Osteocyte (in vitro differentiated cells): ENCODE data around the gene ACER3. TPM values are rescaled to one million over a fixed set of nuclear protein-coding genes. Genes with fewer than 3 reads are reported as not detected.
A peak's percentile ranks its signal among the peaks of the same experiment; 100 is the strongest.

Source experiments
- DNase-seq: peaks from one replicate; pipeline ENCODE4 v3.0.0; 2021; ENCODE audit warnings: mixed read lengths; ENCODE audit not compliant: unreplicated experiment; ENCODE audit errors: extremely low spot score
- H3K27ac Mint-ChIP-seq: one replicate; pipeline ENCODE4 v1.8.0; 2021; ENCODE audit warnings: mild to moderate bottlenecking, mixed read lengths; ENCODE audit not compliant: unreplicated experiment
- H3K27me3 Mint-ChIP-seq: one replicate; pipeline ENCODE4 v1.8.0; 2021; ENCODE audit warnings: mixed read lengths; ENCODE audit not compliant: unreplicated experiment
- H3K36me3 Mint-ChIP-seq: one replicate; pipeline ENCODE4 v1.8.0; 2021; ENCODE audit warnings: mixed read lengths; ENCODE audit not compliant: unreplicated experiment
- H3K4me1 Mint-ChIP-seq: one replicate; pipeline ENCODE4 v1.8.0; 2021; ENCODE audit warnings: mixed read lengths; ENCODE audit not compliant: unreplicated experiment
- H3K4me3 Mint-ChIP-seq: one replicate; pipeline ENCODE4 v1.8.0; 2021; ENCODE audit warnings: mild to moderate bottlenecking, moderate library complexity, mixed read lengths; ENCODE audit not compliant: unreplicated experiment
- H3K9me3 Mint-ChIP-seq: one replicate; pipeline ENCODE4 v1.8.0; 2021; ENCODE audit warnings: mixed read lengths; ENCODE audit not compliant: unreplicated experiment
- total RNA-seq: library from RNA; stranded (reverse); gene quantifications from 2 replicates; pipeline ENCODE4 v1.2.1, GENCODE V29; 2021
- TF ChIP-seq, protein P1 (sequence below): fragments of 200-600 bp; sonication (generic); IDR thresholded peaks from 2 replicates; pipeline ENCODE4 v1.5.0; 2021; ENCODE audit warnings: antibody characterized with exemption, mild to moderate bottlenecking, moderate library complexity

ACER3 gene
- total RNA-seq, 1 donor from 2014 or later: 17.4 TPM

DNA sequence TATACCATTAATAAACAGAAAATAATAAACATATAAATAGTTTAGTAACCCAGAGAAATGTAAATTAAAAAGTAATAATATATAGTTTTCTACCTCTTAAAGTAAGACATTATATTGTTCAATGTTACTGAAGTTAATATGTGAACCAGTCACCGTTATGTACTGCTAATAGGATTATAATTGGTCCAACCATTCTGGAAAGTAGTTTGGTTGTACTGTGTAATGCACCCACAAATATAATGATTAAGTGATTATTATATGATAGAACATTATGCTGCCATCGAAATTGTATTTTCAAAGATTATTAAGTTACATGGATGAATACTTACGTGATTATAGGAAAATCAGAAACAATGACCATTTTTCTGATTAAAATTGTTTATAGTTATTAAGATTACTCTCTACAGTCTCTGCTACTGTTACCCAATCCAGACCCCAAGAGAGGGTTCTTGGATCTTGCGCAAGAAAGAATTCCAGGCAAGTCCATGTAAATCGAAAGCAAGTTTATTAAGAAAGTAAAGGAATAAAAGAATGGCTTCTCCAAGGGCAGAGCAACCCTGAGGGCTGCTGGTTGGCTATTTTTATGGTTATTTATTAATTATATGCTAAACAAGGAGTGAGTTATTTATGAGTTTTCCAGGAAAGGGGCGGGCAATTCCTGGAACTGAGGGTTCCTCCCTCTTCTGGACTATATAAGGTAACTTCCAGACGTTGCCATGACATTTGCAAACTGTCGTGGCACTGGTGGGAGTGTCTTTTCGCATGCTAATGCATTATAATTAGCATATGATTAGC is 50.1 kb downstream of the ACER3 start:
- DNase-seq: no peak
- TF ChIP-seq, protein P1, sequence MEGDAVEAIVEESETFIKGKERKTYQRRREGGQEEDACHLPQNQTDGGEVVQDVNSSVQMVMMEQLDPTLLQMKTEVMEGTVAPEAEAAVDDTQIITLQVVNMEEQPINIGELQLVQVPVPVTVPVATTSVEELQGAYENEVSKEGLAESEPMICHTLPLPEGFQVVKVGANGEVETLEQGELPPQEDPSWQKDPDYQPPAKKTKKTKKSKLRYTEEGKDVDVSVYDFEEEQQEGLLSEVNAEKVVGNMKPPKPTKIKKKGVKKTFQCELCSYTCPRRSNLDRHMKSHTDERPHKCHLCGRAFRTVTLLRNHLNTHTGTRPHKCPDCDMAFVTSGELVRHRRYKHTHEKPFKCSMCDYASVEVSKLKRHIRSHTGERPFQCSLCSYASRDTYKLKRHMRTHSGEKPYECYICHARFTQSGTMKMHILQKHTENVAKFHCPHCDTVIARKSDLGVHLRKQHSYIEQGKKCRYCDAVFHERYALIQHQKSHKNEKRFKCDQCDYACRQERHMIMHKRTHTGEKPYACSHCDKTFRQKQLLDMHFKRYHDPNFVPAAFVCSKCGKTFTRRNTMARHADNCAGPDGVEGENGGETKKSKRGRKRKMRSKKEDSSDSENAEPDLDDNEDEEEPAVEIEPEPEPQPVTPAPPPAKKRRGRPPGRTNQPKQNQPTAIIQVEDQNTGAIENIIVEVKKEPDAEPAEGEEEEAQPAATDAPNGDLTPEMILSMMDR: no peak
- Mint-ChIP-seq H3K4me3 (no peak overlapping the region), H3K4me1 (no peaks in the 10 kb centered on the region), H3K27me3 (no peaks in the 10 kb centered on the region), H3K27ac (no peak overlapping the region), H3K9me3 (no peaks in the 10 kb centered on the region), H3K36me3 (peaks cover 12% of the 10 kb centered on the region)

DNA sequence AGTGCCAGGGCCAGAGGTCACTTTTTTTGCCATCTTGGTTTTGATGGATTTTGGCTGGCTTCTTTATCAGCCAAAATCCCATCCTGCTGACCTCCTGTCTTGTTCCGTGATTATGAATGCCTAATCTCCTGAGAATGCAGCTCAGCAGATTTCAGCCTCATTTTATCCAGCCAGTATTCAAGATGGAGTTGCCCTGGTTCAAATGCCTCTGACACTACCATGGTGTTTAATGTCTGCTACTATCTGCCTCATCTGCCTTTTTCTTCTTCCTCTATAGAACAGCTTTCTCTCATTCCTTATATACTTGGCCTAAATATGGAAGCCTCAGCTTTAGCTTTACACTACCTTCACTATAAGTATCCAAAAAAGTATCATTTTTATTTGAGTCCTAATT is 50.7 kb downstream of the ACER3 start:
- Mint-ChIP-seq H3K27ac (no peak overlapping the region), H3K4me3 (no peak overlapping the region), H3K4me1 (no peaks in the 10 kb centered on the region), H3K9me3 (no peaks in the 10 kb centered on the region), H3K27me3 (no peaks in the 10 kb centered on the region), H3K36me3 (peaks cover 12% of the 10 kb centered on the region)
- no peak for DNase-seq
- TF ChIP-seq, protein P1: no peak

DNA sequence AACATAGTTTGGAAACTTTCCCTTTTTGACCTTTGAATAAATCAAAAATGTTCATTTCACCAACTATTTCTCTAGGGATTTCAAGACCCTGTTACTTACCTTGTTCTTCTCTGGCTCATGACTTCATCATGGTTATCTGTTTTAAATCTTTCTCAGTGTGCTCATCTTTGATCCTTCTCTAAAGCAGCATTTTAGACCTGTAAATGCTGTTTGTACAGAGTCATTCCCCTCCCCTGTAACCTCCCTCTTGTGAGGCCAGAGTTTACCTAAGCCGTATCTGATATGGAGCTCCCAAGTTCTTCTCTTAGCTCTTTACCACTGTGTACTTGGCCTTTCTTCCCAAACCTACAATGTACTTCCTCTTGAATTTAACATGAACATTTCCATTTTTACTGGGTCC is 56.0 kb downstream of the ACER3 start:
- Mint-ChIP-seq H3K9me3 (no peaks in the 10 kb centered on the region), H3K27ac (no peak overlapping the region), H3K36me3 (no peaks in the 10 kb centered on the region), H3K4me1 (peaks cover 10% of the 10 kb centered on the region), H3K4me3 (no peak overlapping the region), H3K27me3 (no peaks in the 10 kb centered on the region)
- no peak for DNase-seq
- TF ChIP-seq, protein P1: no peak

DNA sequence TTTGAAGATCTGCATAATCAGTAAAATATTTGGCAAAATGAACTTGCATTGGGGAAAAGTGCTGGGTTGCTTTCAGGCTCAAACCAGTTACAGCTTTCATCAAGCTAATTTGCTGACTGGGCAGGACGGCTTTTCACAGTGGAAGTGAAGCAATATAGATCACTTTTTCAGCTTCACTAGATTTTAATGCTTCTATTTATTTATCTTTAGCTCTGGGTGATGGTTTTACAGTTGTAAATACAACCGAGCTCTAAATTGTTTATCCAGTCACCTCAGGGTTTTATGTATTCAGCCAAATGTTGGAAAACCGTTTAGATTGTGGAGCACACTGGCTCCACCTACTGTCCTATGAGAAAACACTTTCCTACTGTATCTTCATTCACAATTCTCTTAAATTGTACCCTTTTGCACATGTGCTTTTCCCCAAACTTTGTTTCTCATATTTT is 58.2 kb downstream of the ACER3 start:
- Mint-ChIP-seq H3K4me3 (peak overlapping the region; percentile 18), H3K27me3 (no peaks in the 10 kb centered on the region), H3K4me1 (peaks cover 10% of the 10 kb centered on the region), H3K36me3 (no peaks in the 10 kb centered on the region), H3K9me3 (peaks cover 5% of the 10 kb centered on the region), H3K27ac (no peak overlapping the region)
- TF ChIP-seq, protein P1: peak; percentile 79
- DNase-seq: no peak

DNA sequence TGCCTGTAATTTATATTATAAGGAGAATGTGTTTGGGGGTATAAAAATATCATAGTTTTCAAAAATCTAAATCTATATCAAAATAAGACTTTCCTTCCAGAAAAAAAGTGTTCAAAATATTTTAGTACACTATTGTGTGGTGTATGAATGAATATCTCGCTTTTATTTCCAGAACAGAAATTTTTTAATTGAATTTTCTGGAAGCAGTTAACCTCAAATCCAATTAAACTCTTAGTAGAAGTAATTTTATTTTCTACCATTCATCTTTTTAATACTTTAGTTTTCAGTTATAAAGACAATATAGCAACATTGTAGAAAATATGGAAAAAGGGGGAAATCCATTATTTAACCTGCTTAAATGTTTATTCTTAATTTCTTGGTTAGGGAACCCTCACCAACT is 58.7 kb downstream of the ACER3 start:
- H3K36me3 Mint-ChIP-seq: no peaks in the 10 kb centered on the region
- no peak overlapping the region for H3K4me3 Mint-ChIP-seq
- TF ChIP-seq, protein P1: no peak

More for the DNA sequence above, 58.7 kb downstream of the ACER3 start:
- no peak overlapping the region for H3K27ac Mint-ChIP-seq
- no peak for DNase-seq
- no peaks in the 10 kb centered on the region for H3K27me3 Mint-ChIP-seq
- peaks cover 5% of the 10 kb centered on the region for H3K9me3 Mint-ChIP-seq
- H3K4me1 Mint-ChIP-seq: peaks cover 10% of the 10 kb centered on the region
